ENCODE data around the gene KIFC3.

Gene KIFC3

GRCh38 chr16:57800200-57801097 is 1.8 kb downstream of the KIFC3 start:
- CTCF ChIA-PET, result interaction anchor here (0.6 to 1.8 kb wide), 2 partner anchors 63 to 219 kb away, joined by 4 to 5 read pairs; no protein-coding TSS in a partner anchor

GRCh38 chr16:57799600-57800199 is 2.6 kb downstream of the KIFC3 start:
- no peak for DNase-seq (ENCODE audit: low spot score)
- CTCF ChIA-PET, result interaction anchor here (0.7 kb wide), 2 partner anchors 64 to 67 kb away, joined by 3 read pairs; no protein-coding TSS in a partner anchor
- peak overlapping the region; percentile 90 for H3K27ac ChIP-seq
- POLR2A ChIA-PET (ENCODE audit: low non-redundant PET), result interaction anchor here (0.6 kb wide), 1 partner anchor 17 kb away, joined by 3 read pairs; no protein-coding TSS in a partner anchor
- TF ChIP-seq CTCF (conservative IDR thresholded peaks at IDR 0.05; ENCODE audit: low read depth), result no peak

More at GRCh38 chr16:57800200-57801097, 1.8 kb downstream of the KIFC3 start:
- no peak for DNase-seq (ENCODE audit: low spot score)
- POLR2A ChIA-PET (ENCODE audit: low non-redundant PET), result no interaction called here
- H3K27ac ChIP-seq, result peak overlapping the region; percentile 90
- no peak for TF ChIP-seq CTCF (conservative IDR thresholded peaks at IDR 0.05; ENCODE audit: low read depth)

GRCh38 chr16:57798953-57799599 is 3.2 kb downstream of the KIFC3 start:
- no peak for DNase-seq (ENCODE audit: low spot score)
- peak overlapping the region; percentile 90 for H3K27ac ChIP-seq
- ChIA-PET CTCF (interaction anchor here (0.7 kb wide), 2 partner anchors 65 to 67 kb away, joined by 3 read pairs; no protein-coding TSS in a partner anchor), POLR2A (ENCODE audit: low non-redundant PET) (interaction anchor here (0.6 kb wide), 1 partner anchor 16 kb away, joined by 3 read pairs; no protein-coding TSS in a partner anchor)
- no peak for TF ChIP-seq CTCF (conservative IDR thresholded peaks at IDR 0.05; ENCODE audit: low read depth)

GRCh38 chr16:57798267-57798810 is 4.0 kb downstream of the KIFC3 start:
- no peak for TF ChIP-seq CTCF (conservative IDR thresholded peaks at IDR 0.05; ENCODE audit: low read depth)
- peak overlapping the region; percentile 90 for H3K27ac ChIP-seq
- CTCF ChIA-PET, result interaction anchor here (0.6 to 1.4 kb wide), 2 partner anchors 63 to 65 kb away, joined by 3 to 9 read pairs; partner anchors contain the start of gene KATNB1
- no peak for DNase-seq (ENCODE audit: low spot score)
- POLR2A ChIA-PET (ENCODE audit: low non-redundant PET), result interaction anchor here (1.2 kb wide), 1 partner anchor 12 kb away, joined by 4 read pairs; no protein-coding TSS in a partner anchor

- POLR2A ChIA-PET (ENCODE audit: low non-redundant PET), result interaction anchor here (1.2 kb wide), 1 partner anchor 12 kb away, joined by 4 read pairs; no protein-coding TSS in a partner anchor
- DNase-seq (ENCODE audit: low spot score), result peak; percentile 70
- no peak for TF ChIP-seq CTCF (conservative IDR thresholded peaks at IDR 0.05; ENCODE audit: low read depth)
- H3K27ac ChIP-seq, result peak overlapping the region; percentile 90
- CTCF ChIA-PET, result interaction anchor here (0.6 to 1.4 kb wide), 3 partner anchors 62 to 386 kb away, joined by 3 to 9 read pairs (median 3); partner anchors contain the start of gene KATNB1
Observed at GRCh38 chr16:57797526-57798266, 4.6 kb downstream of the KIFC3 start.
